A549 (cell line): ENCODE data around the gene HOXA7.

Source experiments
- CHD2 ChIP-seq: fragments of 150-350 bp; IDR thresholded peaks from 2 replicates; pipeline ENCODE4 v1.6.1; 2014; ENCODE audit warnings: low read length; ENCODE audit not compliant: partially characterized antibody
- CHD4 ChIP-seq: fragments of 200-600 bp; sonication (generic); IDR thresholded peaks from 2 replicates; pipeline ENCODE4 v1.6.1; 2016; ENCODE audit warnings: antibody characterized with exemption, mild to moderate bottlenecking, borderline replicate concordance
- CTCF ChIP-seq: fragments of >200 bp; sonication (Bioruptor Twin); formaldehyde crosslinking; IDR thresholded peaks from 3 replicates; pipeline ENCODE4 v1.5.1; 2016
- EP300 ChIP-seq, 2 experiments: fragments of >200 bp; sonication (Bioruptor Twin); formaldehyde crosslinking; IDR thresholded peaks; 2 replicates in 1 of 2; 3 replicates in 1 of 2; pipeline ENCODE4 v1.6.1; 2016 to 2017
- ESRRA ChIP-seq: fragments of 150-350 bp; IDR thresholded peaks from 2 replicates; pipeline ENCODE4 v1.6.1; 2014; ENCODE audit warnings: mild to moderate bottlenecking, low read length, borderline replicate concordance
- HOXA7 ChIP-seq: fragments of 250-450 bp; sonication (Bioruptor Pico); IDR thresholded peaks from 2 replicates; pipeline ENCODE4 v1.5.0; 2020; ENCODE audit warnings: mild to moderate bottlenecking, moderate library complexity
- HOXB13 ChIP-seq: fragments of 250-450 bp; sonication (Bioruptor Pico); IDR thresholded peaks from 2 replicates; pipeline ENCODE4 v1.5.0; 2020; ENCODE audit warnings: low read depth, mild to moderate bottlenecking, moderate library complexity
- KDM1A ChIP-seq: fragments of 200-600 bp; sonication (generic); IDR thresholded peaks from 2 replicates; pipeline ENCODE4 v1.6.1; 2016; ENCODE audit warnings: low read depth, mild to moderate bottlenecking
- POLR2A ChIP-seq: IDR thresholded peaks from 2 replicates; pipeline ENCODE4 v1.6.1; 2012; ENCODE audit warnings: mild to moderate bottlenecking, low read length
- RAD21 ChIP-seq, 2 experiments: fragments of >200 bp in 1 of 2; sonication (Bioruptor Twin) in 1 of 2; formaldehyde crosslinking in 1 of 2; IDR thresholded peaks in 1 of 2; conservative IDR thresholded peaks in 1 of 2; 2 replicates in 1 of 2; 3 replicates in 1 of 2; pipeline ENCODE4 v1.6.1; 2012 to 2018; ENCODE audit warnings: inconsistent platforms in 1 of 2
- RFX5 ChIP-seq: fragments of 450-650 bp; IDR thresholded peaks from 2 replicates; pipeline ENCODE4 v1.7.1; 2014; ENCODE audit warnings: antibody characterized with exemption, mild to moderate bottlenecking, moderate library complexity
- RNF2 ChIP-seq: fragments of 200-600 bp; sonication (generic); IDR thresholded peaks from 2 replicates; pipeline ENCODE4 v1.6.1; 2016; ENCODE audit warnings: low read depth, mild to moderate bottlenecking, antibody characterized with exemption, moderate library complexity, borderline replicate concordance
- USF2 ChIP-seq: fragments of 450-650 bp; IDR thresholded peaks from 2 replicates; pipeline ENCODE4 v1.6.1; 2014; ENCODE audit warnings: antibody characterized with exemption

GRCh38 chr7:27179503-27180430 lies 23.3 kb upstream of the HOXA7 start:
- TF ChIP-seq KDM1A, result no peak
- TF ChIP-seq CTCF, result peak; percentile 84
- TF ChIP-seq CHD2, result no peak
- TF ChIP-seq POLR2A, result peak; percentile 31; the same call in 1 of the 2 replicates
- TF ChIP-seq HOXA7 (CRISPR knock-in tag), result no peak
- TF ChIP-seq ESRRA, result no peak
- no peak for TF ChIP-seq RNF2
- TF ChIP-seq HOXB13 (CRISPR knock-in tag), result no peak
- peak; percentile 10 to 36; a peak in 1 of 5 replicates for TF ChIP-seq RAD21 (conservative IDR thresholded peaks at IDR 0.05 in 1 of 2, IDR thresholded peaks at IDR 0.05 in 1 of 2)
- TF ChIP-seq RFX5, result no peak
- no peak for TF ChIP-seq EP300 (IDR thresholded peaks at IDR 0.05)
- no peak for TF ChIP-seq USF2
- no peak for TF ChIP-seq CHD4
